GM19468 (cell line): ENCODE results near the gene SLC8A3.

Experiments
- ATAC-seq: cut with Tn5 transposase; IDR thresholded peaks from one replicate; pipeline ENCODE4 v1.9.1; 2021; ENCODE audit warnings: mild to moderate bottlenecking, moderate library complexity, moderate number of reproducible peaks; ENCODE audit not compliant: unreplicated experiment; ENCODE audit errors: extremely low read depth

The SLC8A3 gene

DNA sequence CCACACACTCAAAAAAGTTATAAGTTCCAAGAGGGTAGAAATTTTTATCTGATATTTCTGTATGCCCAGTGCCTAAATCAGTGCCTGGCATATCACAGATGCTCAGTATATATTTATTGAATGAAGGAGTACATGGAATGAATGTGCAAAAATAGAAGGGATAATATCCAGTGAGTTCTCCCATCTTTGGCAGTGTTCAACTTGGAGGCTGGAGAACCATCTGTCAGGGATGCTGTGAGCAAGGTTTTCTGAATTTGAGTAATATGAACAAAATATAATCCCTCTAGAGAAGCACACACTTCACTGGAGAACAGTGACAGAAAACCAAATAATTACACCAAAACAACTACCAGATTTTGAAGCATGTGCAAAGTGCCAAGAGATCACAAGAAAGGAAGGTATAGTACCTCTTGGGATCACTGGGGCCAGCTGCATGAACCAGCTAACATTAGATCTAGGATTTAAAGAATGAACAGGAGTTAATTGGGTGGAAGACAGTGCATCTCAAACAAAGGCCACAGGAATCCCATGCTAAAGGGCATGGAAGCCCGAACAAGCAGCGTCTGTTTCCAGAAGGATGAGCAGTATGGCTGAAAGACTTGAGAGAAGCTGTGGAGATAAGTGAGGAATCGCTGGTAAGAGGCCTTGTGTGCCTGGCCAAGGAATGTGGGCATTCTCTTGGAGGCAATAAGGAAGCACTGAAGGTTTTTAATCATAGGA, 11.5 kb downstream of the SLC8A3 start:
- ATAC-seq = no peak

DNA sequence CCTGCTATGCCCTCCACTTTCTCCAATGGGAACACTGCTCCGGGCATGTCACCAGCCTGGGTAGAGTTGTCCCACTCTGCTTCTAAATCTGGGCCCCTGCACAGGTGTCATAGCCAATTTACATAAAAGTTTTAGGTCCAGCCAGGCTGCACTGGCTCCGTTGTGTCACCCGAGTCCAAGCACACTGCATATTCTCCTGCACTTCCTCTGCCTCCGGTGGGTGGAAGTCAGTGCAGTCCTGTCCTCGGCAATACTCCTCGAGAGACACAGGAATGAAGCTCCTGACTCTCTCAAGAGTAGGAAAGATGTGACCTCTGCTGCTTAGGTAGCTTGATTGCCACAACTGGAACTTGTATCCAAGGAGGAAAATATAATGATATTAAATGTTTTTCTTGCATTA, 15.2 kb downstream of the SLC8A3 start:
- ATAC-seq = no peak

DNA sequence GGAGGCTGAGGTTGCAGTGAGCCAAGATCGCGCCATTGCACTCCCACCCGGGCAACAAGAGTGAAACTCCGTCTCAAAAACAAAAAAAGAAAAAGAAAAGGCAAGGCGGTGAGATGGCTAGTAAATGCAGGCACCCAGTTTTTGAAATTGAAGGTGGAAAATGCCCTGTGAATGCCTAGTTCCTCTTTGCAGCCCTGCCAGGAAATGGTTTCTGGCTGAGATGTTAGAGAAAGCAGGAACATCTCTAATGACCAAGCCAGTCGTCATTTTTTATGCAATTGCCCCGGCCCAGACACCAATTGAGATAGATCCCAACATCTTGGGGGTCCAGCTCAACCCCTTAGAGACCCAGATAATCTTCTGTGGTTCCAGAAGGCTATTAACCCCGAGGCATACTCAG, 17.0 kb downstream of the SLC8A3 start:
- no peak for ATAC-seq

DNA sequence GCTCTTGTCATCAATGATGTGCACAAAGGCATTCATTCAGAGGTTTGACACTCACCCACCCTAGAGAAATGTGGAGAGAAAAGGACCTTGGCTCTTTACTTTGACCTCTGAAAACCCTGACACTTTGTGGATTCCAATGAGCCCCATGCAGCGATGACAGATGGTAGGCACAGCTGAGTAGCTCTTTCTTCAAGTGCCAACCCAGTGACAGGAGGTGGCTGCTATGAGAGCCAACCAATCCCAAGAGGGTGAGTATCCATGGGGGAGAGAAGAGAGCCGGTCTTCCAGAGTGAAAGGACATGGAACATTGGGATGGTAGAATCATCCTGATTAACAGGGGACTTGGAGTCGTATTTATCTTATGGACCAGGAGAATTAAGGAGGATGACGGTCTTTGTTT, 17.8 kb downstream of the SLC8A3 start:
- ATAC-seq = no peak

DNA sequence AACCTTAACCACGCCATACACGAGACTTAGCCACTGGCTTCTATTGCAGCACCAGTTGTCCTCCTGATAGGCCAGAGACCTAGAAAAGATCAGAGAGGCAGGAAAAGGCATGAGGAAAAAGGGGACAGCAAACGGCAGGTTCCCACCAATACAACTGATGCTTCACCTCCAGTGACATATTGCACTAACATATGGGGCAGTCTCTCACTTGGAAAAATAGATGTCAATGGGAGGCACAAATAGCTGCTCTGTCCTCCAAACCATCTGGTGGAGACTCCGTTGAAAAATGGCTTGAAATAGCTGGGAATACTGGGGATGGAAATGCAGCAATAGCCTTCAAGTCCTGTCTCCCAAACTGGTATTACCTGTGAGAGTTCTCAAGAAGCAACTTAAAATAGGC, 20.3 kb downstream of the SLC8A3 start:
- no peak for ATAC-seq

DNA sequence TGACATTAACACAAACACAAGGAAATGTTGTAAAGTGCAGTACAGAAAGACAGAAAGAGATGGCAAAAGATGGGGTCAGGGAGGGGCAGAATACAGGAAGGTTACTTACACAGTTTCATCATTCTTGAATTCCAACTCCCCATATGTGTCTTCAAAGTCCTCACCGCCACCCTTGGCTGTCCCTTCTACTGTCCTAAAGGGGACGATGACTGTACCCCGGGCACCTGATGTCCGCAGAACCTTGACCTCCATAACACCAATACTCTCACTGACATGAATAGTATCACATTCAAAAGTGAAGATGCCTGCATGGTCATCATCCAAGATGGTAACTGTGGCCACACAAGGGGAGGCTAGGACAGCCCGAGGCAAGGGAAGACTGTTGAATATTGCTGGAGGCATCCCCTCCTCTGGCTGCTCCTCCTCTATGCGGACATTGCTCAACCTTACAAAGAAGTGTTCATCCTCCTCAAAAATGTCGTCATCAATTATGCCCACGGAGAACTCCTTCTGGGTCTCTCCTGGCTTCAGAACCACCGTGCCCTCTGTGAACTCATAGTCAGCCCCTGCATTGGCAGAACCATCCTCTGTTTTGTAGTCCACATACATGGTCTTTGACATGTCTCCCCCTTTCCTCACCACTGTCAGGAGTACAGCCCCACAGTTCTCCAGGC, 22.1 kb downstream of the SLC8A3 start:
- no peak for ATAC-seq

DNA sequence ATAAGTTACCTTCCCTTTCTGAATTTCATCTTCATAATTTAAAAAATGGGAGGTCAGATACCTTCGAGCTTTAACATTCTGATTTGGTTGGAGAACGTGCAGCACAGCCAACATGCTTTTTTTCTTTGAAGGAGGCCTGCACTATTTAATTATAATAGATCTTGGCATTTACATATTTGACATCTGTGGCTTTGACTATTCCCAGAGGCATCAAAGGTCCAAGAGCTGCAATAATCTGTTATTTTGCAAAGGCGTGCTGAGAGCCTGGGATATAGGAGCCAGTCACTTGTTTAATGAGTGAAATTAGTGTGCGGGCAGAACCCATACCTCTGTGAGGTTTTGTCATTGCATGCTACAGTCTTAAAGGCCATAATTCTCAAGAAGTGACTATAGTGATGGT, 26.4 kb downstream of the SLC8A3 start:
- no peak for ATAC-seq

DNA sequence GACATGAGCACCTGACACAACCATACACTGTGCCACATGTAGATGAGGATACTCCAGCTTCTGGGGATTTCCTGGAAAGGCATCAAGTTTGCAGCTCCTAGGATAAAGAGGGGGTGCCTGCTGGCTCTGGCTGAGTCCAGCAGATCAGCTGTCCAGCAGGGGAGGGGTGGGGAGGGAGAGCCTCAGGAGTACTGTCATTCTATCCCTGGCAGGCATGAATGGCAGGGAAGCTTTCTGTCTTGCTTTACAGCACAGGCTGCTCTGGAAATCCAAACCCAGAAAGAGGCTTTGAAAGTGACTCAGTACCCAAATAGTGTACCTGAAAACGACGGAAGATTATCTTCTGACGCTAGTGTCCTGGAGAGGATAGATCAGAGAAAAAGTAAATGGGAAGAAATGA, 32.2 kb downstream of the SLC8A3 start:
- no peak for ATAC-seq

DNA sequence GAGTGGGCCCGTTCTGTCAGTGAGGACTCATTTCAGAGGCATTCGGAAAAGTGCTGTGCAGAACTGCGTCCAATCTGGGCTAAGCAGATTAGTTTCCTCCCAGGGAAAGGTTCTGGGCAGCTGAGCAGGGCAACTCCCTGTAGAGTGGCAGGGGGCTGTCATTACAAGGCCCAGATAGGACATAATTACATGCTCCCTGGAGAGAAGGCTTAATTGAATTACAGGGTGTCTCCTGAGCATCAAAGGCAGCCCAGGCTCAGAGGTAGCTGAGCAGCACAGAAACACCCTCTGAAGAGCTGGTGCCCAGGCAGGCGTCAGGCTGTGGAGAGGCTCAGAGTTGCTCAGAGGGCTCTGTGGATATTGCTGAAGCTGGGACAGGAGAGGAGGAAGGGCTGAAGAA, 36.0 kb downstream of the SLC8A3 start:
- ATAC-seq = no peak

DNA sequence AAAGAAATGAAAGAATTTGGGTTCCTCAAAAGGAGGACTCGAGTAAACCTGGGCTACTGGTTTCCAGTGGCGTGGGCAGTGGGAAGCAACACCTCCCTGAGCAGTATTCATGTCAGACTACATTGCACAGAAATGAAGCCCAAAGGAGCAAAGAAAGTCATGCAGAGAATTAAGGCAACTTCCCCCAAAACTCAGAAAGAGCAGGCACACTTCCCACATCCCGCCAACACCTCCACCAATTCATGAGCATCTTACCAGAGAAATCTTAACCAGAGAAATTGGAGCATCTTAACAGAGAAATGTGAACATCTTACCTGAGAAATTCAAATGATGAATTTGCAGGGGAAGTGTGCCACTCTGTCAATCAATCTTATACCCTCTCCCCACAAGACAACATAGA, 36.7 kb downstream of the SLC8A3 start:
- ATAC-seq = no peak

DNA sequence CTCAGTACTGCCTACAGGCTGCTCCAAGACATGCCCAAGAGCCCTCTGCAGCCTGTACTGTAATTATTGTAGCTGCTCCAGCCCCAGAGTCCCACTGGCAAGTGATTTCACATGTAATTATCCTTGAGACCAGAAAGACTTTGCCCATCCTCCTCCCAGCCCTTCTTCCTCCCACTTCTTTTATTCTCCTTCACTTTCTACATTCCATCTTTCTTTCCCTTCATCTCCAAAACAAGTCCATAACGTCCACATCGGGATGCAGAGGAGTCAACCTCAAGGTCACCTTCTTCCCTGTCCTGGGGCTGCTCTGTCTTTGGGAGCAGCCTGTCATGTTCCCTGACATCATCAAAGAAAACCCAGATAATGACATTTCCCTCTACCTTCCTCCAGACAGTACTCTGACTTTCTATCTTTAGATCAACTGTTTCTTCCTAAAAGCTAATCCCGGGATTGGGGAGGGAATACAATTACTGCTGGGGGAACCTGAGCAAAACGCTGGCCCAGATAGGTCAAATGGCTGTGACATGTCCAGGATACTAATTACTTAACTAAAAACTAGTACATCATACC, 39.1 kb downstream of the SLC8A3 start:
- no peak for ATAC-seq

DNA sequence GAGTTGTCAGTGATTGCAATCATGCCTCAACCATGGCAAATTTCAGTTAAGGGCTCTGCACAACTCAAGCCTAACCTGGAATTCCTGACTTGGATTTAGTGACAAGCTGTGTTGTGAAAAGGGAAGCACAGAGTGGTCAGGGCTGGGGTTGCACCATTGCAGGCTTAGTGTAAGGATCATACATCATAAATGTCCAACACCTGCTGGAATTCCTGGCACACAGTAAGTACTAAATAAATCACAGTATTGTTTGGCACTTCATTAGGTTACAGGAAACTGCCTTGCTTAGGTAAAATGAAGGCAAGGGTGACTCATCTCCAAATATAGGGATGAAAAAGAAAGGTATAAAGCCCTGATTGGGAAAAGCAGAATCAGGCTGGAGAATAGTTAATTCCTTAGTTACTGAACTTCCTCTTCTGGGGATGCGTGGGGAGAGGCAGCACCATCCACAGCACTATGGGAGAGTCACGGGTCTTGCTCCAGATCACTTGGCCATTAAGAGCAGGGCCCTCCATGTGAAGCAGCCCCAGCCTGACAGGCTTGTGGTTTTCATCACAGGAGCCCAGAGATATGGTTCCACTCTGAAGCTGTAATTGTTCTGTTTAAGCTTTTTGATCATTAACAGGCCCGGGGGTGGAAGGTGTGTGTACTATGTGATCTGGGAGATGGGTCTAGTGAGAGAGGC, 39.7 kb downstream of the SLC8A3 start:
- no peak for ATAC-seq

DNA sequence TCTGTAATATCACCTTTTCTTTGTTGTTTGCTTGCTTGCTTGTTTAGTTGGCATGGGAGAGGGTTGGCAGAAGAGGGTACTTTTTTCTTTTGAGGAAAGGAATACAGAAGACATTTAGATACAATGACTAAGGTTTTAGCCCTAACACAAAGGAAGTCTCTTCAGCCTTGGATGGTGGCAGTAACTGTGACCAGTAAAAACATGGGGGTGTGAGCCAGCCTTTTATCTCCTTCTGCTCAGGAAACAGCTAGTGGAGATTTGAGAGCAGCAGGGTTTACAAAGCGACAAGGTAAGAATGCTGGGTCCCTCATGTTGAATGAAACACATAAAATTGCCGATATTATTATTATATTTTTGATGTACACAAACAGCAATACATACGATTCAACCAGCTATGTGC, 40.4 kb downstream of the SLC8A3 start:
- ATAC-seq = no peak

DNA sequence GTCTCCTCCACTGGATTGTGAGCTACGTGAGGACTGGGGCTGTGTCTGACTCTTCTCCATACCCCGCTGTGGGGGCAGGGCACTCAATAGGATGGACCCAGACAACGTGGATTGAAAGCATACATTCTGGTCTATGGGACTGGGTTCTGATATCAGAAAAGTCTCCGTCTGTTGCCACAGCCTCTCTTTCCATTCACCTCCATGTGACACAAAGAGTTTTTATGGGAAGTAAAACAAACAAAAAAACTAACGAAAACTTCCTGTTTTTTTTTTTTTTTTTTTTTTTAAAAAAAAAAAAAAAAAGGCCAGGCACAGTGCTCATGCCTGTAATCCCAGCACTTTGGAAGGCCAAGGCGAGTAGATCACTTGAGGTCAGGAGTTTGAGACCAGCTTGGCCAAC, 44.7 kb downstream of the SLC8A3 start:
- ATAC-seq = no peak

DNA sequence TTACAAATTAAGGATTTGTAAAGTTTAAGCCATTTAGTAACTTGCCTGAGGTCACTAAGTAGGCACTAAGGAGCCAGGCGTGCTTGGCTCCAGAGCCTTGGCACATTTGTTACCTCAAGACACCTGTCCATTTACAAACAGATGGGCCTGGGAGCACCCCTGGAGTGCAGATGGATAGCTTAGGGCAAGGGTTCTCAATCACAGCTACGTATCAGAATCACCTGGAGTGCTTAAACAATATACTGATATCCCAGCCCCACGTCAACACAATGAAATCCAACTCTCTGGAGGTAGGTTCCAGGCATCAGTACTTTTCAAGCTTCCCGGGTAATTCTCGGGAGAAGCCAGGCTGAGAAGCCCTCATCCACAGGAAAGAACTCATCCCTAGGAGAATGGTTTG, 45.4 kb downstream of the SLC8A3 start:
- no peak for ATAC-seq

DNA sequence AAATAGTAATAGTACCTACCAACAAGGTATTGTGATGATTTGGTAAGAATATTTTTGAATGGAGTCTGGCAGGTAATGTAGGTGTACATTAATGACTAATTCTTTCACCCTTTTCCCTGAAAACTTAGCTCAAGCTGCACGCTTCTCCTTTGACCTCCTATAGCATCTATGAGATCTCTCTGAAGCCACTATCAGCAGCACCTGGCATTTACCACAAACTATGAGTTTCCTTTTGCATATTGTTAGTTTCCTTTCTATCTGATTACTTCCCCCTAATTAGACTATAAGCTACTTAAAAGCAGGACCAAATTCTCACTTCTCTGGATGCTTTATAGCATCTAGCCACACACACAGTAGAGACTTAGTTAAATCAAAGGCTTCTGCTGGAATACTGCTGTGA, 48.1 kb downstream of the SLC8A3 start:
- ATAC-seq = no peak

DNA sequence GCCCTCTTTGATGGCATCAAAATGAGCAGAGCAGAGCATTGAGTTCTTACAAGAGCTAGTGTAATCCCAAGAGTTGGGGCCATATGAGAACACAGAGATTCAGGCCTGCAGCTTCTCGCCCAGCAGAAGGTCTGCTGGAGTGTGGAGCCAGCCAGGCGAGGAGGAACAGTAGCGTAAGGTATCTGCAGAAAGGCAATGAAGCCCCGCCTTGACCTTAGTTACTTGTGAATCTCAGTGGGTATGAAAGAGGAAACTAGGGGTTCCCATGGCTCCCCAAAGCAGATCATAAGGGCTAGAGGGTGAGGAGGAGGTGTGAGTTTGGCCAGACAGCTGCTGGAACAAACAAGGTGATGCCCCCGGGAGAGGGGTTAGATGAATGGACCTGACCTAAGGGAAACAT, 49.4 kb downstream of the SLC8A3 start:
- no peak for ATAC-seq

DNA sequence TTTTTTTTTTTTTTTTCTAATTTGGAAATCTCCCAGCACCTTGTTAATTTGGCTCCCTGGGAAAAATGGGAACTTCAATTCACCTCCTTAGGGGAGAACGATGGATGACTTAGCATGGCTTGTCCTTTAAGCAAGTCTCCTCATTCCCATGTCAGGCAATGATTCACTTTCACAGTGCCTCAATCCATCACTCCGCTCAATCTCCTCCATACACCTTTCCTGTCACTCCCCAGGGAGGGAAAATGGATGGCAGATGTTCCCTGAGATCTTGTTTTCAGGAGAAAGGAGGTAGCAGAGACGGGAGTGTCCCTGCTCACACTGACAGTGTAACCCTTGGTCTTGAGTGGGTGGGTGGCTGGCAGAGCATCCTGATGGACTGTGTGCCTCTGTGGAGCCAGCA, 51.0 kb downstream of the SLC8A3 start:
- no peak for ATAC-seq

DNA sequence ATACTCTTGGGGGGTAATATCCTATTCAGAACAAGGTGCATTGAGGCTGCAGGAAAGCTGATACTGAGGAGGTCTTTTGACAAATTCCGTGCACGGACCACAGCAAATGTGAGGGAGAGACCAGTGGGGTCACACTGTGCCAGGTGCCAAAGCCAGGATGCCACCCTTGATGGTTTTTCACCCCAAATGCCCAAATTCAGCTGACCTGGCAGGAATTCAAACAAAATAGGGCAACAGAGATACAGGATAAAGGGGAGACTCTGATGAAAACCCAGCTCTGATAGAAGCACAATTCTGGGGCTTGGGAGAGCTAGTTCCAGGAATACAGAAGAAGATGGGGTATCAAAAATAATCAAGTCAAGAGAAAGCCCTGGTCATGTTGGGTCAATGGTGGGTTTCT, 55.3 kb downstream of the SLC8A3 start:
- no peak for ATAC-seq

DNA sequence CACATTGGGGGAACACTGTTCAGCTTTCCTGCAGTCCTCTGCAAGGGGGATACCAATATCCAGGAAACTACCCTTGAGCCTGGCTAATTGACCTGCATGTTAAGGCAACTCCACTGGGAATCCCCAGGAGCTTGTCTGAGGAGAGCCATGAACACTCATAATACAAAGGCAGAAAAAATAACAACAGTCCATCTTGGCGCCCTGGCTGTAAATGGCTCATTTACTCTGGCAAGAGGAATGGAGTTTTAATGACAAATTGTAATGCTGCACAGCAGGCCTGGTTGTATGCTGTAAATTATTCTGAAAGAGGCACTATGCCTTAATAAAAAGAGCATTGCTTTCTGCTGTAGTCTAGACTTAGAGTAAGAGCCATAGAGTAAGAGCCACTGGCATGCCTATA, 58.3 kb downstream of the SLC8A3 start:
- no peak for ATAC-seq

DNA sequence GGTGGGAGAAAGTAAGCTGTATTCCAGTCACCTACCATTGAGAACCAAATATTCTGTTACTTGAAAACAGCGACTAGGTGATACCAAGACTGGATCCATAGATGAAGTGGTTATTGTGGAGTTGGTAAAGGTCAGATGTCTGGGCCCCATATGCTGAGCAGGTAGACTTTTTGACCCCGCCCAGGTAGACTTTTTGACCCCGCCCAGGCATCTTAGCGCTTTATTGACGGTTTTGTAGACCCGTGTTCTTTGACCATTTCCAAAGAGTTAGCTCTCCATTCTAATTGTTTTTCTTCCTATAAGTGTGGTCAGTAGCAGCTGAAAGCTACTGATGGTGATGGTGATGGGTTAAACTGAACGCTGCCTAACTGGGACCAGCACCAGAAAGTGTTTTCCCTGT, 61.6 kb downstream of the SLC8A3 start:
- ATAC-seq = no peak
